ENCODE results near the gene SSBP3.

Gene SSBP3

DNA sequence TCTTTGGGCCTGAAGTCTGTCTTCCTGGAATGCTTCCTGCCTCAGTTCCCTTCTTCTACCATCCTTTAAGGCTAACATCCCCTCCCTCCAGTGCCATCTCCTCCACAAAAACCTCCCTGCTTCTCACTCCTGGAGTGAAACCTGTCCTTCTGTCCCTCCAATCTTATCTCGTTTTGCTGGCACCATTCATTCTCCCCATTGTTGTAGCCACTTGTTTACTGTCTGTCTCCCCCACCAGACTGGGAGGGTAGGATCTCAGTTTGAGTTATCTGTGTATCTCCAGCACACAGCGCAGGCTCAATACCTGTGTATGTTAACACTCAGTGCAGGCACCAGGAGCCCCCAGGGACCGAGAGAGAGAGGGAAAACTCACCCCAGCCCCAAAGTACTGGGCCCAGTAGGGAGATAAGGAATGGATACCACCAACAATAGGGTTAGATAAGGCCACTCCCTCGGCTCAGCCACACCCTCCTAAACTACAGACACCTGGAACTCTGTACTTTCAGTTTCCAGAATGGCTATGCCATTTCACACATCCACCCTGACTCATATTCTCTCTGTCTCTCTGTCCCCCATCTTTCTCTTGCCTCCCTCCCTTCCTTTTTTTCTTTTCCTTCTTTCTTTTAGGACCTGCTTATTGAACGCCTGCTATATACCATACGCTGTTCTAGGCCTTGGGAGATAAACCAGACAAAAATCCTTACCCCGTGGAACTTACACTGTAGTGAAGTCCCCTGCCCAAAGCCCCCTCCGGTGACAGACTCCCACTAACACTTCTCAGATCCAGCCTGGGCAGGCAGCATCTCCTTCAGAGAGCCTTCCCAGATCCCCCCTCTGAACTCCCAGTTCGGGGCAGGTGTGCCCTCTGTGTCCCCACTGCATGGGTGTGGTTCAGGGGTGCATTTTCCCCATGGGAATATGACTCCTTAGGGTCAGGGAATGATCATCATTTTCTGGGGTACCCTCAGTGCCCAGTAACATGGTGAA, 3.3 kb upstream of the SSBP3 start:
- peak; percentile 79 for DNase-seq

DNA sequence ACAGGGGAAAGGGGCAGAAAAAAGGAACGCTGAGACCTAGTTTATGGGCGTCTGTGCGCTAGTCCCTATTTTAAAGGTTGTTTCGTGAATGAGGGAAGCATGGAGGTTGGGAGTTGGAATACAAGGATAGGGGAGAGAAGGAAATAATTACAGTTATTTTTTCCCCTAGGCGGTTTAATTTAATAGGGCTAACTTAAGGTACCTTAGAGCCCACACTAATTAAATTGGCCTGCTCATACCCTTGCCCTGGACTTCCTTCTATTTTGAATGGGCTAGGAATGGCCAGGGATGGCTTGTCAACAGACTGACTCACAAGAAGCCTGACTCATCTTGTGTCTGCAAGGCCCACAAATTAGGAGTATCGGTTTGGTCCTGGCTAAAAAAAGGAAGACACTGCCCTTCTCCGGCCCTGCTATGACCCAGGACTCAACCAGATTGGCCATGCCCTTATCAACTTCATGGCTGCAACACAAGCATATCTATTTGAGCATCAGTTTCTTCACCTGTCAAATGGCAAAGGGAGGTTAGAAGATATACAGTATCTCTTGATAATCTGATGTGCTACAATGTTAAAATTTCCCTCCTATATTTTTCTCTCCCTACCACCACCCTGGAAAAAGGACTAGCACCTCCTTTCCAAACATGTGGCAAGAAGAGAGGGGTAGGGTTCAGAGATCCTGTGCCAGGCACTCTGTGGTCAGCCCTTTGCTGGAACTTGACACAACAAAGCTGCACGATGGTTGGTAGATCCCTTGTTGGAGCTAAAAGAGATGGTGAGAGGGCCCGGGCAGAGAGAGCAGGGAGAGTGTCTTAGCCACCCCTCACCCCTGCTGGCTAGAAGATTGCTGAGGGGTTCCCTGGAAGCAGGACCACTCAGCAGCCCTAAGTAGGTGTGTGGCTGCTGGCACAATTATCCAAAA, 2.2 kb upstream of the SSBP3 start:
- peak; percentile 27 for DNase-seq

DNA sequence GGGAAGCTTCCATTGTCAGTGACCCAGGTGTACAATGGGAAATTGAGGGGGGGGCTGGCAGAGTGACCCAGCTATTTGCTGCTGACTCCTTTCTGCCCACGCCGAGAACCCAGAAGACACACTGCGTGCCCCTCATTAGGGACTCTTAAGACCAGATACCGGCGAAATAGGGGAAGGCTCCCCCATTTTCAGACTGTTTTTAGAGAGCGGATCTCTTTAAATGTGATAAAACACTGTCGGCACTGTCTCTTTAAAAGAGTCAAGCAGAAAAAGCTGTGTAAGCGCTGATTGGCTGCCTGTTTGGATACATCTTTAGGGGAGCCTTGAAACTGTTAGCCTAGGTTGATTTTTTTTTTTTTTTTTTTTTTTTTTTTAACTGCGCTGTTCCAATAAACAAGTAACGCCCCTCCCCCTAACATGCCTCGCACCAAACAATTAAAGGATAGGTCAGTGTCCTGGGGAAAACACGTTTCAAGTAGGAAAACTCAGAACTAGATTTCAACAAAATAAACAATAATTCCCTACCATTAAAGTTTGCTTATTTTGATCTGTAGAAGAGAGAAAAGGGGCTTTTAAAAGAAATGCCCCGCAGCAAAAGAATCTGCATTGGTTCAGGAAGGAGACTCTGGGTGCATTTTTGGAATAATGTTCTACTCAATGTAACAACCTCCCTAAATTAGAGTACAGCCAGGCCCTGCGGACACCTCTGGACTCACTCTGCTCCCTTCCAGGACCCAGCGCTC, 1.4 kb upstream of the SSBP3 start:
- peak; percentile 93 for DNase-seq

DNA sequence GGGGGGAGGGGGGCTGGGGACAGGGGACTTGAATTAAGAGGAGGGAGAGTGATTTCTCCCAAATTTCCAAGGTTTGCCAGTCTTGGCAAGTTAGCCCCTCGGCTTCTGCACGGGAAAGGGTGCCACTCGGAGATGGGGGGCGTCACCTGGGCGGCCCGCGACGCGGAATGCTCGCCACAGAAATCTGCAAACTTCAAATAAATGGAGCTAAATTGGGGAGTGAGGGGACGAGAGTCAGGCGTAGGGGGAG, 885 bp upstream of the SSBP3 start:
- DNase-seq: no peak

DNA sequence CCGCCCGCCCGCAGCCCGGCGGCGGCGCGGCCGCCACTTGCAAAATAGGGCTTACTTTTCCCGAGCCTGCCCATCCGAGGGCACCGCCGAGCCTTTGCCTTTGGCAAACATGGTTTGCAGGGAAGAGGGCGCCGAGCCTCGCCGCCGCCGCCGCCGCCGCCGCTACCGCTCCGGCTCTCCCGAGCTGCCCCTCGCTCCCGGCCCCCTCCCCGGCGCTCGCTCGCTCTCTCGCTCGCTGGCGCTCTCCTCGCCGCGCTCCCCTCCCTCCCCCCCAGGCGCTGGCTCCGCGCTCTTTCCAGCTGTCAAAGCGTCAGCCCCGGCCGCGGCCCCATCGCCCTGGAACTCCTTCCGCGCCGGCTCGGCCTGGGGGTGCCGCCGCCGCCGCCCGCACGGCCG, 298 bp downstream of the SSBP3 start:
- DNase-seq: no peak

DNA sequence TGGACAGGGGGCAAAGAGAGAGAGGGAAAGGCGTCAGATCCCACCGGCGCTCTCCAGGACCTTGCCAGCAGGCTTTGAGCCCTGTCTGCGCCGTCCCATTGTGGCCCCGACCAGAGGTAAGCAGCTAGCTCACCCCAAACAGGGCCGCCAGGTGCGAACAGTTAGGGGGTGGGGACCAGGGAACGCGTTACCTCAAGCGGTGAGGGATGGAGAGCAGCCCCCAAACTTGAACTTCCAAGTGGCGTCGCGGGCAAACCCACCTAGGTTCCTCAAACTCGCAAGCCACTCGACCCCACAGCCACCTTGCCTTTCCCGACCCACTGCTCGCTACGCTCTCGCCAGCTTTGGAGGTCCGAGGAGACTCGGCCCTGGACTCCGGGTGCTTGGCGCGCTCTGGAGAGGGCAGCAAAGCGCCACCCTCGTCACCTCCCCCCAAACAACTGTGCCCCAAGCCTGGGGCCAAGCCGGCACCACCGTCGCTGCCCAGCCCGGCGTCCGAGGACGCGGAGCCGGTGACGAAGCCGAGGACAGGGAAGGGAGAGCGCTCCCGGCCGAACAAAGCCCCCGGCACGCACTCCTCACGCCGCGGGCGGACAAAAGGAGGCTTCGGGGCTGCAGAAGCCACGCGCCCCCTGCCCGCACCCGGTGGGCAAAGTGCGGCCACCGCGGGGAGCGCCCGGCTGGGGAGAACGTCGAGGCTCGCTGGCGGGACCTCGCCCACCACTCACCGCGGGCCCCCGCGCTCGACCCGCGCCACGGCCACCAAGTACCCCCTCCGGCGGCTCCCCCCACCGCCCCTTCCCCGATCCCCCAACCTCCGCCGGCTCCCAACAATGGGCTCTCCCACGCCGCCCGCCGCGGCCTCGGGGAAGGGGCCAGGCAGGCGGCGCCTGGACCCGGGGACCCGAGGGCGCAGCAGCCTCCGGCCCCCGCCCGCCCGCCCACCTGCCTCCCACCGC, 976 bp downstream of the SSBP3 start:
- DNase-seq: peak; percentile 50

DNA sequence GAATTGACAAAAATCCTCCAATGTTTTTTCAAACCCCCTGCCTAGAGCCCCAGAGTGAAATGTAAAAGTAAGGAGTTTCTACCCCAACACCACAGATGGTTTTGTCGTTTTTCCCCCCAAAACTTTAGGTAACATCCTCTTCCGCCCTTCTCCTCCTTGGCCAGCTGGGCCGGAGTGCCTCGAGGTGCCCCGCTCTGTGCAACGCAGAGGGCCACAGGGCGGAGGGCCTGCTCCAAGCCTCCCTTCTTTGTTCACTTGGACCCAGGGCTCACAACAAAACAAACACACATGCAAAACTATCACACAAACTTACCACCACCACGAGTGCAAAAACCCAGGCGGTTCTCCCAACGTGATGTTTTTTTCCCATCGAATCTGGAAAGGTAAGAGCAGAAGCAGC, 1.9 kb downstream of the SSBP3 start:
- no peak for DNase-seq

DNA sequence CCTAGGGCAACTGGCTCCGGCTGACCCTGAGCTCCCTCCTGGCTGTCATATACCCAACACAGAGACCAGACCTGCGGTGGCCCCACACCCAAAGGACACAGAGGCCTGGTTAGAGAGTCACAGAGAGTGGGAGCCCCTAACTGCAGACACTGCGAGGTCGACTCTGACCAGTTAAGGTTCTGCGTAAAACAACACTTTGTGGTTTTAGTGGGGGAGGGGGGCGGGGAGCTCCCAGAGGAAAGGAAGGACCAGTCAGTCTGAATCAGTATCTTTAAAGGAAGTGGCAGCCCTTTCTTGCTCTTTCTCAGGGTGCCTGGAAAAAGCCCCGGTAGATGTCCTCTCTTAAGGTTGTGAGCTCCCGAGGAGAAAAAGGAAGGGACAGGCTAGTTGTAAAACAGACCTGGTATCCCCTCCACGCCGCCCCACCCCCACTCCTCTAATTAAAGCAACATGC, 2.4 kb downstream of the SSBP3 start:
- DNase-seq: no peak

DNA sequence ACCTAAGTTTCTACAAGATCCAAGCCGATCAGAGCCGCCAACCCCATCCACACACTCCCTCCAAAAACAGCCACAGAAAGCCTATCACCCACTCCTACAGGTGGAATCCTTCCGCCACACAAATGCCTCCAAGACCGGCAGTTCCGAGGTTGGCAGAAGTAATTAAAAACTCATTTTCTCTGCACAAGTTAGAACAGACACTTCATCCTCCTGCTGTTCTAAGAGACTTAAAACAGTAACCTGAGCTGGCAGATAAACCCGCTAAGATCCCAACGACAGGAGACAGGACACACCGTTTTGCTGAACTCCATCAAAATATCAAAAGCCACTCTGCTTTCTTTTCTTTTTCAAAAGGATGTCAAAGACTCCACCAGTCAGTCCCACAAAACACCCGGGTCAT, 2.8 kb downstream of the SSBP3 start:
- no peak for DNase-seq

DNA sequence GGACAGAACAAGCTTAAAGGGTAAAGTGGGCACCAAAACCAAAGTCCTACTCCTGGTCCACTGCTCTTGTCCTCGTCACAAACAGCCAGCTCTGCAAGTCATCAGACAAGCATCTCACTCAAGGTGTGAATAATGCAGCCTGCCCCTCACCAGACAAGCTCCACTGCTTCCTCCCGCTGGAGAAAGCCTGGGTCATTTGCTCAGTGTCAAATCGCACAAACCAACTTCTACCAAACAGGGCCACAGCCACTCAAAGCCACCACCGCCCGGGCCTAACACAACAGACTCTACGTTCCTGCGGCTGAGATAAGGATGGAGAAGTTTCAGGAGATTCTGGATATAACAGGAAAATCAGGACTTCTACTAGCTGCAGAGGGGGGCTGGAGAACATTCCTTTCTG, 3.3 kb downstream of the SSBP3 start:
- DNase-seq: no peak

DNA sequence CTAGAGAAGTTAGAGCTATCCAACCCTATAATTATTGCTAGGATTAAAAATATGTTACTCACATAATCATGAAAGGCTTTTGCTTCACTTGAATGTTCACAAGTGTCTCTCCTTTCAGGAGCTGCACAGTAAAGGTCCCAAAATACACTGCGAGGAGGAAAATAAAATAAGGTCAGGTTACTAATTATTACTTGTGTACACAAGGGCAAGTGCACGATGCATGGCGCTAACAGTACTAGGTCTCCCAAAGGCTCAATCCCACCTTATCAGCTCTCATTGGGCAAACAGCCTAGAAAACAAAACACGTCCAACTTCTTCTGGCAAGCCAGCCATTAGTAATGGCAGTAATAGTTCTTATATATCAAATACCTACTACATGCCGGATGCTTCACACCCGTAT, 4.4 kb downstream of the SSBP3 start:
- DNase-seq: no peak

DNA sequence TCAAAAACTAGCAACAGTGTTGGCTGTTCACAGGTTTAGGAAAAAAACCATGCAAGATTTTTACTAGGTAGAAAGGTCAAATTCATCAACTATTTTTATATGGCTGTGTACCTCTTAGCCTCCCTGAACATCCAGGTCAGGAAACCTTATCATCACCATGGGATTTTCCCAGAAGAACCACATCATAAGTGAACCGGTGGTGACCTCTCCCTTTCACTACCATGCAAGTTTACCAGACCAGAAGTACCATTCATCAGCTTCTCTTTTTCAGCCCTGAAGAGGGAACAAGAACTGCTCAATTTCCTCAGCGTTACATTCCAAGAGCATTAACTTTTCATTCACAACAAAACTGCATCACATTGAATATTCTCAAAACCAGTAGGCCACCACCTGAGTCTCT, 5.9 kb downstream of the SSBP3 start:
- DNase-seq: no peak

DNA sequence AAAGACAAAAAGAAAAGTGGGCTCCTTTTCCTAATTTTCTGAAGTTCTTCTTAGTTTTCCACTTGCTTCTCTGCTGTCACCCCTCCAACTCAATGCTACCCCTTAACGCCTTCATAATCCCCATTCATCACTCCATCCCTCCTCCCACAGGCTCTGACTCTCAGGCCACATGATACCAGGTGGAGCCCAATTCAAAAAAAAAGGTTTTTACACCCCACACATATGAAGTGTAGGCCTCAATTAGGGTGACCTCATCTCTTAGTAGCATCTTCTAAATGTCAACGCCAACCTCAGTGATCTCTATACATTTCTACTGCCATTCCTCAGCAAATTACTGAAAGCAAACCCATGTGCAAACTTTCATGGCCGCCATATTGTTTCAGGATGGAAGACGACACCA, 6.4 kb downstream of the SSBP3 start:
- no peak for DNase-seq

DNA sequence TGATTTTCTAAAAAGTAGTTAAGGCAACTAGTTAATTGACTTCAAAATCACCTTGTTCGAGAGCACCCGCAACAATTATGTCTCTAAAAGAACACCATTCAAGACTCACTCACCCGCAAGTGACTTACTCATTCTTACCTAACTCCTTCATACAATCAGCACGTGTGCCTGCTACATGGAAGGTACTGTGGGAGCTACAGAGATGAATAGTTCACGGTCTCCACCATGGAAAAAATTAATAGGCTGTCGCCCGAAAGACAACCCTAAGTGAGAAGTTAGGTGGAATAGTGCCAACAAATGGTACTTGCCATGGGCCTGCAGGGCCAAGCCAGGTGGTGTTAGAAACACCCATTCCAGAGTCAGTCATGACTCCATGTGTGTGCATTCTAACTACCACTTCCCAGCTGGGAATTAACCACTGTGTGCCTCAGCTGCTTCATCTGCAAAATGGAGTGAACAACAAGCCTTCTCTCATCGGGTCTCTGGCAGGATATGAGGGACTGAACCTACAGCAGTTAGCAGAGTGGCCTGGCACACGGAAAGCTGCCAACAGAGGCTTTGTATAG, 7.1 kb downstream of the SSBP3 start:
- DNase-seq: no peak

DNA sequence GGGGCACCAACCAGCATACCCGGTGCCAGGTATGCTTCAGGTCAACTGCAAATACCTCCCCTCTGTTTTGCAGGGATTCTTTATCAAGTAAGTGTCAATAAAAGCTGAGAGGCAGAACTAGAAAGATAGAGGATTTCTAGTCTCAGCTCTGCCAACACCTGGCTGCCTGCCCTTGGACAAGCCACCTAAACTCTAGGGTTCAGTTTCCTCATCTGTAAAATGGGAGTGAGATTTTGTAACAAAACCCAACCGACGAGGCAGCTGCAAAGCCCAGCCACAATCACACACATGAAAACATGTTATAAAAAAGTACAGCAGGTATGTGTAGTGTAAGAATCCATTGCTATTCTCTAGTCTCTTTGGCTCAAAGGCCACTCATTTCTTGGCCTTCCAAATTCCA, 8.2 kb downstream of the SSBP3 start:
- no peak for DNase-seq

DNA sequence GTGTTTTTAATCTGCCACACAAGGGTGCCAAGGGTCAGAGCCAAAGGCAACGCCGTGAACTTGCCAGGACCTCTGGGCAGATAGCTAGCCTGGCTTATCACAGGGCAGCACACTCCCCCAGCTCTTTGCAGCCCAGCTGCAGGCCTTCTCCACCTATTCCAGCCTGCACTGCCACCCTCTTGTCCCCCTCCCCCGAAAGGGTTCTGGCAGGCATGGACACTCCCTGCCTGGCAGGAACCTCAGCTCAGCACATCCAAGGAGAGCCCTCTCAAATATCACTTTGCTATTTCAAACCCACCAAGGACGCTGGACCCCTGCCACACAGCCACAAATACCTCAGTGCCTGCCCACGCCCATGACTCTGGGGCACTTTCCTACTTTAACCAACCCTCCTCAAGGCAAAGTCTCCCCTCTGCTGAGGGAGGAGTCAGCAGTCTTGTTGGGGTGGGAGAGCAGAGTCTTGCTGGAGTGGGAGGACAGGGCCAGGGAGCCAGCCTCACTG, 9.1 kb downstream of the SSBP3 start:
- DNase-seq: no peak

DNA sequence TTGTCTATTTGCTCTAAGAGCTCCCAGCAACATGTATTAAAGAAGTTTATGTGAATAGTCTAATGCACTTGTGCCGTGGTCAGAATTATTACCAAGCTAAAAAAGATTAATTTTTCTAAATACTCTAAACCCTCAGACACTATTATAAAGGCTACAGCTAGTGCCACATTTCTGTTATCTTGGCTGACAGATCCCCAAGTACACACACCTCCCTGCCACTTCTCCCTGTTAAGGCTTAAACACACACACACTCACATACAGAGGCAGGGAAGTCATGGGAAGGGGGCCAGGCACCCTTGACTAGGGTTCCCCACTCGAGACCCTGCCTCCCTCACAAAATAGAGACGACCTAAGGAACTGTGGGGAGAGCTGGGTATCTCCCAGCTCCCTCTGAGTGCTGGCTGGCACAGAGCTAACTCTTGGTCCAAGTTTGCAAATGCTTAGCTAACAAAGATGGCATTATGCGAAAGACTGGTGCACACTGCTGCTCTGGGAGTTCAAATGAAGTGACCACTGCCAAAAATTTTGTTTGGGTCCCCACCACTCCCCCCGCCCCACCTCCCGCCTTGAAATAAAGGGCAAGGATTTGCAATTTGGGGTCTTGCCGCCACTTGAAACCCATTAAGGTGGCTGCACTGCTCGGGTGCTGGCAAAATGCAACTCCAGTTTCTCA, 9.8 kb downstream of the SSBP3 start:
- no peak for DNase-seq

DNA sequence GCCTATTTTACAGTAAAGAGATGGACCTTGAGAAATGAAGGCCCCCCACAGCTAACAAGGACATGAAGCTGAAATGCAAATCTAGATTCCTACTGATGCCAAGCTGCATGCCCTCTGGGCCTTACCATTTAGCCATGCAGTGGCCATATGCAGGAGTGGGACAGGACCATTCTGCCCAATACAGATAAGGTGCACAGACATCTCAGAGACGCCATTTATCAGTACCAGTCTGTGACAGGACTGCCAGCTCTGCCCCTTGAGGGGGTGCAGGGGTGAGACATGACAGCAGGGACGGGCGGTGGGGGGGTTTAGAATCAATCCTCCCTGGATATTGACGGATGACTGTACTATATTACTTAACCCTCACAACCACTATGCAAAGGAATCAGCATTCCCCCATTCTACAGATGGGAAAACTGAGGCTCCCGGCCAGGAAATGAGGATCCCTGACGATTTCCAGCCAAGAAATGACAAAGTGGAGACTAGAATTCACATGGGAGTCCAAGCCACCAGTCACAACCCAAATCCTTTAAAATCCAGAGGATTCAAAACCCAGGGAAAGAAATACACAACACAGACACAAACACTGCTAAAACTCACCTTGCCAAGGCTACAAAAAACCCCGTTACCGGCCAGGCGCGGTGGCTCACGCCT, 10.8 kb downstream of the SSBP3 start:
- no peak for DNase-seq

DNA sequence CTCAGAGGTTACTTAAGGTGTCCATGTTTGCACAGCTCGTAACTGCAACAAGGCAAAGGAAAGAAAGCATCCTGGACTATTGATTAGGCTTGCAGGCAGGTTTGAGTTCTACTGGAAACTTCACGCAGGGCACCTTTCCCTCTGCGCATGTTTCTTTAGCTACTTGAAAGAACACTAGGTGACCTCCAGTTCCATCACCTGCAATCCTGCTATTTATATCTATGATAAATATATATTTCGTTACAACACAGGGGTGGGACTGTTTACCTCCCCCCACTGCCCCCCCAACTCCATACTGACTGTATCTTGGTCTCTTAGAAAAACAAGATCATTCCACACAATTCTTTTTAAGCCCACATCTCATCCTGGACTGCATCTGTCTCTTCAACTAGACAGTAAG, 12.1 kb downstream of the SSBP3 start:
- no peak for DNase-seq

DNA sequence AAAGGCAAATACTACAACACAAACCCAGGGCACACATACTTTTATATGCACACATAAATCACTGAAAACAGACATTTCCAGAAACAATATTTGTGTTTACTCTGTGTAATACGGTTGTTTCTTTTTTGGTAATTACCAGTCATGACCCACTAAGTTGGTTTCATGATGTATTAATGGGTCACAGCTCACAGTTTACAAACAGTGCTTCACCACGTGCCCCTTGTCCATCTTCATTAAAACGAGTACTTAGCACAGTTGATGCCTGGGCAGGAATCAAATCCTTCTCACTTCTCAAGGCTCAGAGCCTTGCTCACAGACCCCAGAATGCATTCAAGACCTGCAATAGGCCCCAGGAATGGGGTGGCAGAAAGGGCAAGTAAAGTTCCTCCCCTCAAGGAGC, 13.8 kb downstream of the SSBP3 start:
- DNase-seq: no peak

Measured in RPMI8226 (cell line).